PFSK-1 (cell line): ENCODE measurements around the gene ROBO1.

ENCODE experiments used
- FOXP2 ChIP-seq: optimal IDR thresholded peaks from 2 replicates; pipeline ENCODE3; 2011; ENCODE audit warnings: borderline replicate concordance, control low read depth, inconsistent platforms; ENCODE audit not compliant: insufficient read depth; ENCODE audit errors: extremely low read length, extremely low read depth
- POLR2AphosphoS5 ChIP-seq: IDR thresholded peaks from 2 replicates; pipeline ENCODE4 v1.6.1; 2012; ENCODE audit warnings: low read depth, mild to moderate bottlenecking, control low read depth, low read length, moderate library complexity
- SIN3A ChIP-seq: IDR thresholded peaks from 2 replicates; pipeline ENCODE4 v1.6.1; 2012; ENCODE audit warnings: mild to moderate bottlenecking, low read length, moderate library complexity, borderline replicate concordance; ENCODE audit not compliant: insufficient read depth
- TAF1 ChIP-seq: IDR thresholded peaks from 2 replicates; pipeline ENCODE4 v1.6.1; 2012; ENCODE audit warnings: low read length, control low read depth, borderline replicate concordance; ENCODE audit not compliant: insufficient read depth
- TF ChIP-seq, protein P1 (sequence below), 2 experiments: IDR thresholded peaks; 2 replicates each; pipeline versions ENCODE4 v1.6.1 to v1.8.0; 2011 to 2012; ENCODE audit warnings: low read depth in 2 of 2, low read length in 2 of 2, control low read depth in 1 of 2, inconsistent platforms in 1 of 2, mild to moderate bottlenecking in 1 of 2, moderate library complexity in 1 of 2; ENCODE audit not compliant: insufficient read depth in 1 of 2

ROBO1 gene

DNA sequence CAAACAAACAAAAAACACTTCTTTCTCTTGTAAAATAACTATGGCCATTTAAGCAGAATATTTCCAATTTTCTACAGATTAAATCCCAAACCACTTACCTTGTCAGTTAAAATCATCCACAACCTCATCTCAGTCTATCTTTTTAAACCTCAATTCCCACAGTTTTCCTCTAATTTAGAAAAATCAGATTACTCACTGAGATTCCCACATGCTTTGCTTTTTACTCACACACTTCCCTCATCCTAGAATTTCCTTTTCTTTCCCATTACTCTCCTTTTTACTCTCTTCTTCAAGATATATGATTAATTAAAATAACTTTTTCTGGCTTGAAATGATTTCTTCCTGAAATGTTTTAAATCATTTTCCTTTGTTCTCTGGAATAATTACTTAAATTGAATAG lies 790.7 kb downstream of the ROBO1 start:
- TF ChIP-seq SIN3A = no peak
- TF ChIP-seq TAF1 = no peak
- TF ChIP-seq, protein P1, sequence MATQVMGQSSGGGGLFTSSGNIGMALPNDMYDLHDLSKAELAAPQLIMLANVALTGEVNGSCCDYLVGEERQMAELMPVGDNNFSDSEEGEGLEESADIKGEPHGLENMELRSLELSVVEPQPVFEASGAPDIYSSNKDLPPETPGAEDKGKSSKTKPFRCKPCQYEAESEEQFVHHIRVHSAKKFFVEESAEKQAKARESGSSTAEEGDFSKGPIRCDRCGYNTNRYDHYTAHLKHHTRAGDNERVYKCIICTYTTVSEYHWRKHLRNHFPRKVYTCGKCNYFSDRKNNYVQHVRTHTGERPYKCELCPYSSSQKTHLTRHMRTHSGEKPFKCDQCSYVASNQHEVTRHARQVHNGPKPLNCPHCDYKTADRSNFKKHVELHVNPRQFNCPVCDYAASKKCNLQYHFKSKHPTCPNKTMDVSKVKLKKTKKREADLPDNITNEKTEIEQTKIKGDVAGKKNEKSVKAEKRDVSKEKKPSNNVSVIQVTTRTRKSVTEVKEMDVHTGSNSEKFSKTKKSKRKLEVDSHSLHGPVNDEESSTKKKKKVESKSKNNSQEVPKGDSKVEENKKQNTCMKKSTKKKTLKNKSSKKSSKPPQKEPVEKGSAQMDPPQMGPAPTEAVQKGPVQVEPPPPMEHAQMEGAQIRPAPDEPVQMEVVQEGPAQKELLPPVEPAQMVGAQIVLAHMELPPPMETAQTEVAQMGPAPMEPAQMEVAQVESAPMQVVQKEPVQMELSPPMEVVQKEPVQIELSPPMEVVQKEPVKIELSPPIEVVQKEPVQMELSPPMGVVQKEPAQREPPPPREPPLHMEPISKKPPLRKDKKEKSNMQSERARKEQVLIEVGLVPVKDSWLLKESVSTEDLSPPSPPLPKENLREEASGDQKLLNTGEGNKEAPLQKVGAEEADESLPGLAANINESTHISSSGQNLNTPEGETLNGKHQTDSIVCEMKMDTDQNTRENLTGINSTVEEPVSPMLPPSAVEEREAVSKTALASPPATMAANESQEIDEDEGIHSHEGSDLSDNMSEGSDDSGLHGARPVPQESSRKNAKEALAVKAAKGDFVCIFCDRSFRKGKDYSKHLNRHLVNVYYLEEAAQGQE (IDR thresholded peaks at IDR 0.05; ENCODE audit: insufficient read depth in 1 of 2, low read depth in 2 of 2, low read length in 2 of 2) = no peak

DNA sequence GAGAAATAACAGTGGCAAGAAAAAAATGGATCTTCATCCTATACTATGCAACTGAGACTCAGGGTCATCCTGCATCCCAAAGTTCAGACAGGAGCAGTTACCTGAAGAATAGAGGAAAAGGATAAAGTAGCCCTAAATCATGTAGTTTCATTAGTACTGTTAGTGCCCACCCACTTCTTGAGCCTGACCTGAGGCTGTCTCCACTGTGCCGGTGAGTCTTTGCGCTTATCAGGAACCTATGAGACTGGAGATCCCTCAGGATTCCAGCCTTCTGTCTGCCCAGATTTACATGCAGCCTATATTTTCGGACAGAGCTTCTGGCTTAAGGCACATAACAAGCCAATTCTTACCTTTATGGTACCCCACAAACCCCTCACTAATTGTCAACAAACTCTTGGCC lies 791.6 kb downstream of the ROBO1 start:
- TF ChIP-seq FOXP2 = no peak
- TF ChIP-seq POLR2AphosphoS5 = no peak
- no peak for TF ChIP-seq SIN3A
- TF ChIP-seq, protein P1 (IDR thresholded peaks at IDR 0.05; ENCODE audit: insufficient read depth in 1 of 2, low read depth in 2 of 2, low read length in 2 of 2) = no peak
- no peak for TF ChIP-seq TAF1

GRCh38 chr3:78974181-78974790 lies 793.5 kb downstream of the ROBO1 start:
- TF ChIP-seq TAF1 = no peak
- no peak for TF ChIP-seq SIN3A
- TF ChIP-seq FOXP2 = no peak
- TF ChIP-seq, protein P1 (IDR thresholded peaks at IDR 0.05; ENCODE audit: insufficient read depth in 1 of 2, low read depth in 2 of 2, low read length in 2 of 2) = no peak
- no peak for TF ChIP-seq POLR2AphosphoS5

- TF ChIP-seq SIN3A (no peak), FOXP2 (no peak), POLR2AphosphoS5 (no peak), TAF1 (no peak)
- TF ChIP-seq, protein P1 (IDR thresholded peaks at IDR 0.05; ENCODE audit: insufficient read depth in 1 of 2, low read depth in 2 of 2, low read length in 2 of 2) = no peak
Measured at GRCh38 chr3:78972617-78973301, 795.0 kb downstream of the ROBO1 start.
